HepG2 (cell line): ENCODE results near the gene ZNF132. TPM values are rescaled to one million over a fixed set of nuclear protein-coding genes. Genes with fewer than 3 reads are reported as not detected.
A peak's percentile ranks its signal among the peaks of the same experiment; 100 is the strongest.

Experiments
- ATF3 ChIP-seq: sonication (generic); formaldehyde crosslinking; IDR thresholded peaks from 2 replicates; pipeline ENCODE4 v1.4.0; 2020; ENCODE audit warnings: missing genetic modification reagents
- CC2D1A ChIP-seq: sonication (generic); formaldehyde crosslinking; IDR thresholded peaks from 2 replicates; pipeline ENCODE4 v1.8.1; 2023; ENCODE audit warnings: mild to moderate bottlenecking, missing genetic modification reagents
- FOXK1 ChIP-seq: sonication (generic); formaldehyde crosslinking; IDR thresholded peaks from 2 replicates; pipeline ENCODE4 v1.4.0; 2020; ENCODE audit warnings: low read depth, missing genetic modification reagents, borderline replicate concordance
- HBP1 ChIP-seq: IDR thresholded peaks from 2 replicates; pipeline ENCODE4 v1.6.1; 2016; ENCODE audit warnings: low read depth, control low read depth
- KMT2B ChIP-seq: IDR thresholded peaks from 2 replicates; pipeline ENCODE4 v1.6.1; 2016; ENCODE audit warnings: missing genetic modification reagents, missing compliant biosample characterization
- MED8 ChIP-seq: sonication (generic); formaldehyde crosslinking; IDR thresholded peaks from 2 replicates; pipeline ENCODE4 v1.8.1; 2023; ENCODE audit warnings: mild to moderate bottlenecking, missing genetic modification reagents; ENCODE audit not compliant: insufficient replicate concordance
- NBN ChIP-seq: fragments of 450-650 bp; conservative IDR thresholded peaks from 2 replicates; pipeline ENCODE4 v1.6.1; 2017
- NCOA1 ChIP-seq: sonication (generic); formaldehyde crosslinking; IDR thresholded peaks from 2 replicates; pipeline ENCODE4 v1.9.0; 2021; ENCODE audit warnings: missing genetic modification reagents
- PAF1 ChIP-seq: IDR thresholded peaks from 2 replicates; pipeline ENCODE4 v1.6.1; 2016; ENCODE audit warnings: missing genetic modification reagents, missing compliant biosample characterization
- SIN3A ChIP-seq: IDR thresholded peaks from 2 replicates; pipeline ENCODE4 v1.6.1; 2011; ENCODE audit warnings: low read depth, mild to moderate bottlenecking, control low read depth, low read length, borderline replicate concordance
- THAP8 ChIP-seq: sonication (generic); formaldehyde crosslinking; IDR thresholded peaks from 2 replicates; pipeline ENCODE4 v1.5.1; 2020; ENCODE audit warnings: missing genetic modification reagents, mild to moderate bottlenecking, borderline replicate concordance
- ZFY ChIP-seq: sonication (generic); formaldehyde crosslinking; IDR thresholded peaks from 2 replicates; pipeline ENCODE4 v1.4.0; 2020; ENCODE audit warnings: missing genetic modification reagents
- ZFYVE20 ChIP-seq: sonication (generic); formaldehyde crosslinking; IDR thresholded peaks from 2 replicates; pipeline ENCODE4 v1.8.0; 2023; ENCODE audit warnings: low read depth, mild to moderate bottlenecking, moderate library complexity, missing genetic modification reagents, borderline replicate concordance
- ZMYM4 ChIP-seq: sonication (generic); formaldehyde crosslinking; IDR thresholded peaks from 2 replicates; pipeline ENCODE4 v1.8.1; 2023; ENCODE audit warnings: mild to moderate bottlenecking, missing genetic modification reagents
- ZNF142 ChIP-seq: sonication (generic); formaldehyde crosslinking; IDR thresholded peaks from 2 replicates; pipeline ENCODE4 v1.4.0; 2020; ENCODE audit warnings: missing genetic modification reagents
- ZNF275 ChIP-seq: sonication (generic); formaldehyde crosslinking; IDR thresholded peaks from 2 replicates; pipeline ENCODE4 v1.8.0; 2022; ENCODE audit warnings: missing genetic modification reagents, mild to moderate bottlenecking, inconsistent platforms, borderline replicate concordance
- ZNF446 ChIP-seq: sonication (generic); formaldehyde crosslinking; IDR thresholded peaks from 2 replicates; pipeline ENCODE4 v1.5.0; 2020; ENCODE audit warnings: mild to moderate bottlenecking, missing genetic modification reagents
- ZNF790 ChIP-seq: sonication (generic); formaldehyde crosslinking; IDR thresholded peaks from 2 replicates; pipeline ENCODE4 v1.8.0; 2022; ENCODE audit warnings: missing genetic modification reagents, mild to moderate bottlenecking, borderline replicate concordance
- ZNF816 ChIP-seq: sonication (generic); formaldehyde crosslinking; IDR thresholded peaks from 2 replicates; pipeline ENCODE4 v1.8.0; 2022; ENCODE audit warnings: missing genetic modification reagents, mild to moderate bottlenecking, borderline replicate concordance
- ZNF839 ChIP-seq: sonication (generic); formaldehyde crosslinking; IDR thresholded peaks from 2 replicates; pipeline ENCODE4 v1.4.0; 2020; ENCODE audit warnings: missing genetic modification reagents, mild to moderate bottlenecking, borderline replicate concordance
- polyA plus RNA-seq, 8 experiments: library from polyadenylated mRNA; depleted of rRNA in 3 of 8; stranded (reverse) in 7 of 8; unstranded in 1 of 8; fragments of >200 nt; fragmentation: Illumina TruSeq in 4 of 8; extraction: Trizol in 4 of 8; gene quantifications; 2 replicates each; pipeline versions ENCODE4 v1.2.1 to v1.2.3, GENCODE V29; 2011 to 2016; ENCODE audit warnings: low read depth in 4 of 8, missing spikeins in 1 of 8, mixed read lengths in 1 of 8; ENCODE audit not compliant: insufficient read depth in 1 of 8
- total RNA-seq, 5 experiments: library from RNA; depleted of rRNA; stranded (reverse); fragments of >200 nt; fragmentation: Illumina TruSeq; extraction: Trizol; gene quantifications; 2 replicates each; pipeline ENCODE4 v1.2.3, GENCODE V29; 2016; ENCODE audit warnings: low read depth in 1 of 5

The ZNF132 gene
- total and polyA plus RNA-seq, 2 of the 13 experiments (the other 11 are each of a cell fraction or from before 2014, with no cell fraction given): not detected

- TF ChIP-seq ZNF142 (CRISPR knock-in tag) (no peak), PAF1 (CRISPR knock-in tag) (no peak), ZNF790 (peak; percentile 4; the same call in 1 of the 2 replicates), HBP1 (0 out of 2 replicates have a peak, but pooled peaks have one; percentile 19), SIN3A (no peak; the same call in 1 of the 2 replicates), MED8 (CRISPR knock-in tag) (no peak), KMT2B (peak; percentile 15; the same call in 1 of the 2 replicates), CC2D1A (no peak), ZFYVE20 (no peak), NBN (no peak), ZFY (CRISPR knock-in tag) (no peak), NCOA1 (CRISPR knock-in tag) (no peak), THAP8 (no peak), ZNF446 (CRISPR knock-in tag) (no peak), ZNF816 (no peak), ZNF275 (0 out of 2 replicates have a peak, but pooled peaks have one; percentile 20), FOXK1 (CRISPR knock-in tag) (no peak), ATF3 (CRISPR knock-in tag) (peak; percentile 2; the same call in 1 of the 2 replicates), ZMYM4 (0 out of 2 replicates have a peak, but pooled peaks have one; percentile 17), ZNF839 (CRISPR knock-in tag) (peak; percentile 67; the same call in 1 of the 2 replicates)
Measured at GRCh38 chr19:58409010-58409790, 30.8 kb downstream of the ZNF132 start (continued).
